Spleen (tissue), 7 donors: Measurements from ENCODE around the gene CCSER2.

Experiments used
- CTCF ChIP-seq, 11 experiments: fragments of 200-600 bp in 7 of 11; fragments of 450-650 bp in 4 of 11; sonication (generic) in 4 of 11; IDR thresholded peaks in 8 of 11; conservative IDR thresholded peaks in 3 of 11; 1 replicate in 7 of 11; 2 replicates in 4 of 11; pipeline versions ENCODE4 v1.4.0 to v1.8.0; 2016 to 2021; ENCODE audit warnings: antibody characterized with exemption in 11 of 11, inconsistent platforms in 4 of 11, mild to moderate bottlenecking in 1 of 11
- POLR2AphosphoS5 ChIP-seq, 3 donors: sonication (generic); formaldehyde crosslinking; IDR thresholded peaks; one replicate each; pipeline ENCODE4 v1.5.1; 2017; ENCODE audit warnings: antibody characterized with exemption in 3 of 3
- donor health status: DM: no; HTN: no; CAD: no; lungs with moderate emphysema.
- donor health status: DM: no; HTN: no; CAD: no.
- donor health status: DM: no; HTN: no; CAD: no.

- TF ChIP-seq CTCF (IDR thresholded peaks at IDR 0.05 in 8 of 11, conservative IDR thresholded peaks at IDR 0.05 in 3 of 11): no peak
- TF ChIP-seq POLR2AphosphoS5 (IDR thresholded peaks at IDR 0.05): no peak
Observed at GRCh38 chr10:84531396-84531795, 203.0 kb downstream of the CCSER2 start.
